OCI-LY7 (cell line): Measurements from ENCODE around the gene ANAPC15. TPM values are rescaled to one million over a fixed set of nuclear protein-coding genes. Genes with fewer than 3 reads are reported as not detected.
"Not testable (repeated sequence)": the region's sequence is repeated elsewhere in the genome, so short reads cannot be mapped to it uniquely, and the experiment has no call there.

Experiments
- BruUV-seq: library from RNA; stranded (reverse); fragments of 400-500 nt; replicated peaks from 2 replicates; lab custom pipeline; 2021; lab: Mats Ljungman, UMichigan
- CTCF ChIA-PET: fragments of 300-600 bp; sonication (Branson Sonifier 250); formaldehyde crosslinking; loops from one replicate; lab custom pipeline; 2022; ENCODE audit warnings: antibody characterized with exemption; ENCODE audit not compliant: unreplicated experiment; lab: Charles Lee
- POLR2A ChIA-PET: fragments of 300-600 bp; sonication (Branson Sonifier 250); formaldehyde crosslinking; loops from one replicate; lab custom pipeline; 2022; ENCODE audit warnings: antibody characterized with exemption; lab: Charles Lee
- DNase-seq: peaks from one replicate; pipeline ENCODE4 v3.0.0-alpha.2; 2015; ENCODE audit warnings: low spot score
- H2AFZ ChIP-seq: fragments of 200-600 bp; sonication (generic), shearing (Covaris generic); 2 replicates; pipeline ENCODE4 v1.6.1; 2014; ENCODE audit warnings: mild to moderate bottlenecking, antibody characterized with exemption, low read length, moderate library complexity
- H3K27ac ChIP-seq: fragments of 200-600 bp; sonication (generic); 2 replicates; pipeline ENCODE4 v1.5.1; 2014; ENCODE audit warnings: mixed run types, low read depth, mild to moderate bottlenecking, moderate library complexity, low read length, inconsistent platforms; ENCODE audit not compliant: poor library complexity, severe bottlenecking
- H3K36me3 ChIP-seq: fragments of 200-600 bp; sonication (generic); 2 replicates; pipeline ENCODE4 v1.6.1; 2014; ENCODE audit warnings: mild to moderate bottlenecking, antibody characterized with exemption, low read length, moderate library complexity, mixed read lengths; ENCODE audit not compliant: insufficient read depth
- H3K4me1 ChIP-seq: fragments of 200-600 bp; sonication (generic); 2 replicates; pipeline ENCODE4 v1.5.1; 2014; ENCODE audit warnings: mild to moderate bottlenecking, low read length; ENCODE audit not compliant: insufficient read depth, poor library complexity, severe bottlenecking
- H3K4me2 ChIP-seq: fragments of 200-600 bp; sonication (generic); 2 replicates; pipeline ENCODE4 v1.6.1; 2014; ENCODE audit warnings: mild to moderate bottlenecking, low read length
- H3K4me3 ChIP-seq: fragments of 200-600 bp; sonication (generic); 2 replicates; pipeline ENCODE4 v1.5.1; 2014; ENCODE audit warnings: mild to moderate bottlenecking, low read depth, low read length; ENCODE audit not compliant: poor library complexity, severe bottlenecking
- H3K79me2 ChIP-seq: fragments of 200-600 bp; sonication (generic); 2 replicates; pipeline ENCODE4 v1.6.1; 2016; ENCODE audit warnings: low read depth, mild to moderate bottlenecking, low read length, moderate library complexity, mixed read lengths; ENCODE audit not compliant: insufficient read depth
- H3K9me2 ChIP-seq: fragments of 200-600 bp; sonication (generic); 2 replicates; pipeline ENCODE4 v1.6.1; 2016; ENCODE audit warnings: mild to moderate bottlenecking, low read length, mixed read lengths; ENCODE audit not compliant: insufficient read depth
- H3K9me3 ChIP-seq: fragments of 200-600 bp; sonication (generic); 2 replicates; pipeline ENCODE4 v1.6.1; 2014; ENCODE audit warnings: mild to moderate bottlenecking, mixed run types, low read length, mixed read lengths
- H4K20me1 ChIP-seq: fragments of 200-600 bp; sonication (generic); 2 replicates; pipeline ENCODE4 v1.6.1; 2014; ENCODE audit warnings: mild to moderate bottlenecking, antibody characterized with exemption, low read length, moderate library complexity, mixed read lengths; ENCODE audit not compliant: insufficient read depth
- EZH2phosphoT487 ChIP-seq: fragments of 200-600 bp; sonication (generic); IDR thresholded peaks from 2 replicates; pipeline ENCODE4 v1.6.1; 2018; ENCODE audit warnings: low read depth, borderline replicate concordance, mild to moderate bottlenecking, mixed run types, antibody characterized with exemption, low read length, moderate library complexity, mixed read lengths
- intact Hi-C: fragments of 100-400 bp; cut with micrococcal nuclease; formaldehyde crosslinking; loops from one replicate; pipeline ENCODE4 v1.10.0; 2022; ENCODE audit not compliant: unreplicated experiment
- total RNA-seq, 2 experiments: library from RNA; depleted of rRNA in 1 of 2; stranded (reverse); fragments of >200 nt in 1 of 2; shearing (Covaris generic) in 1 of 2; gene quantifications; 2 replicates each; pipeline ENCODE4 v1.2.3, GENCODE V29; 2014 to 2022
- TF ChIP-seq, protein P1 (sequence below): fragments of 200-600 bp; sonication (generic); conservative IDR thresholded peaks from 2 replicates; pipeline ENCODE4 v1.5.1; 2014; ENCODE audit warnings: mild to moderate bottlenecking, antibody characterized with exemption, low read length, moderate library complexity, mixed read lengths

The ANAPC15 gene
- total RNA-seq, 2 experiments from 2014 or later, result 48.2 to 62.4 TPM

GRCh38 chr11:72135891-72136683 lies 23.6 kb upstream of the ANAPC15 start:
- no peak for TF ChIP-seq EZH2phosphoT487
- TF ChIP-seq, protein P1, sequence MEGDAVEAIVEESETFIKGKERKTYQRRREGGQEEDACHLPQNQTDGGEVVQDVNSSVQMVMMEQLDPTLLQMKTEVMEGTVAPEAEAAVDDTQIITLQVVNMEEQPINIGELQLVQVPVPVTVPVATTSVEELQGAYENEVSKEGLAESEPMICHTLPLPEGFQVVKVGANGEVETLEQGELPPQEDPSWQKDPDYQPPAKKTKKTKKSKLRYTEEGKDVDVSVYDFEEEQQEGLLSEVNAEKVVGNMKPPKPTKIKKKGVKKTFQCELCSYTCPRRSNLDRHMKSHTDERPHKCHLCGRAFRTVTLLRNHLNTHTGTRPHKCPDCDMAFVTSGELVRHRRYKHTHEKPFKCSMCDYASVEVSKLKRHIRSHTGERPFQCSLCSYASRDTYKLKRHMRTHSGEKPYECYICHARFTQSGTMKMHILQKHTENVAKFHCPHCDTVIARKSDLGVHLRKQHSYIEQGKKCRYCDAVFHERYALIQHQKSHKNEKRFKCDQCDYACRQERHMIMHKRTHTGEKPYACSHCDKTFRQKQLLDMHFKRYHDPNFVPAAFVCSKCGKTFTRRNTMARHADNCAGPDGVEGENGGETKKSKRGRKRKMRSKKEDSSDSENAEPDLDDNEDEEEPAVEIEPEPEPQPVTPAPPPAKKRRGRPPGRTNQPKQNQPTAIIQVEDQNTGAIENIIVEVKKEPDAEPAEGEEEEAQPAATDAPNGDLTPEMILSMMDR, result no peak
- Histone ChIP-seq H3K4me3 (no peak overlapping the region), H3K9me3 (no peaks in the 10 kb centered on the region), H3K36me3 (no peaks in the 10 kb centered on the region), H4K20me1 (no peaks in the 10 kb centered on the region), H3K4me2 (no peak overlapping the region), H3K79me2 (no peaks in the 10 kb centered on the region), H2AFZ (no peak overlapping the region), H3K9me2 (no peaks in the 10 kb centered on the region), H3K27ac (no peak overlapping the region), H3K4me1 (no peaks in the 10 kb centered on the region)
- DNase-seq, result no peak
- BruUV-seq, result no TSS peak
- CTCF ChIA-PET, result no interaction called here
- POLR2A ChIA-PET, result no interaction called here
- intact Hi-C loops, result no loop called here

DNA sequence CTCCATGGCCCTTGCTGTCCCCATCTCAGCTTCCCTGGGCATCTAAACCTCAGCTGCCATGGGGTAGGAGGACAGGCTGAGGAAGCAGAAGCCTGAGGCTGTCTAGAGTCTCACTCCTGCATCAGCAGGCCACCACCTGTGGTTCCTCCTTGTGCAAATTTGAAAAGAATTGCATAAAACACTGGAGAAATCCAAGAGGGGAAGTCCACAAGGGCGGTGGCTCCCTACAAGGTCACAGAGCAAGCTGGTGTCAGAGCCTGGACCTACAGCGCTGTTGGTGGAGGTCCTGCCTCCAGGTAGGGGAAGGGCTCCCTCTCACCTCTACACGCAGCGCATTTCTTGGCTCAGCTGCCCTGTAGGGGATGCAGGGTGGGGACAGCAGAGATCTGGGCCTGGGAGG lies 23.0 kb upstream of the ANAPC15 start, which contains the start of gene FOLR3:
Gene FOLR3 (plus strand): TSS at position 253 of the 400 bp plus-strand sequence. CDS start 228 bp downstream, outside the sequence.
- POLR2A ChIA-PET, H4K20me1 ChIP-seq, H3K9me2 ChIP-seq, H3K27ac ChIP-seq, DNase-seq, H2AFZ ChIP-seq, intact Hi-C loops, H3K9me3 ChIP-seq, H3K4me1 ChIP-seq, H3K36me3 ChIP-seq, H3K79me2 ChIP-seq, CTCF ChIA-PET, BruUV-seq, H3K4me2 ChIP-seq, H3K4me3 ChIP-seq: not testable (repeated sequence)

- ChIA-PET POLR2A (no interaction called here), CTCF (no interaction called here)
- Histone ChIP-seq H2AFZ (no peak overlapping the region), H3K4me3 (no peak overlapping the region), H3K4me2 (no peak overlapping the region), H3K4me1 (no peaks in the 10 kb centered on the region), H4K20me1 (no peaks in the 10 kb centered on the region), H3K27ac (no peak overlapping the region), H3K79me2 (no peaks in the 10 kb centered on the region), H3K36me3 (no peaks in the 10 kb centered on the region), H3K9me2 (no peaks in the 10 kb centered on the region), H3K9me3 (peaks cover 13% of the 10 kb centered on the region)
- BruUV-seq, result no TSS peak
- intact Hi-C loops, result no loop called here
- DNase-seq, result no peak
- TF ChIP-seq, protein P1, result no peak
- no peak for TF ChIP-seq EZH2phosphoT487
Measured at GRCh38 chr11:72132646-72133045, 20.2 kb upstream of the ANAPC15 start.
